AG10803 (cell line): ENCODE measurements around the gene OR11G2.
"Not testable (repeated sequence)": the region's sequence is repeated elsewhere in the genome, so short reads cannot be mapped to it uniquely, and the experiment has no call there.

Experiments
- DNase-seq: peaks from one replicate; pipeline ENCODE4 v3.0.0; 2010; ENCODE audit warnings: low read depth
- H3K4me3 ChIP-seq: 2 replicates; pipeline ENCODE4 v1.5.1; 2011; ENCODE audit warnings: mild to moderate bottlenecking, low read length, control low read depth
- CTCF ChIP-seq: conservative IDR thresholded peaks from 2 replicates; pipeline ENCODE4 v1.5.1; 2011; ENCODE audit warnings: mild to moderate bottlenecking, low read length, control low read depth, inconsistent platforms

OR11G2 gene

GRCh38 chr14:20223410-20223809 lies 32.7 kb downstream of the OR11G2 start, which contains the start of gene OR11H6:
Gene OR11H6 (plus strand): TSS chr14:20223710. CDS start chr14:20223710, 0 bp downstream.
- DNase-seq = no peak
- no peak within 1 kb of the TSS for H3K4me3 ChIP-seq
- TF ChIP-seq CTCF = no peak

DNA sequence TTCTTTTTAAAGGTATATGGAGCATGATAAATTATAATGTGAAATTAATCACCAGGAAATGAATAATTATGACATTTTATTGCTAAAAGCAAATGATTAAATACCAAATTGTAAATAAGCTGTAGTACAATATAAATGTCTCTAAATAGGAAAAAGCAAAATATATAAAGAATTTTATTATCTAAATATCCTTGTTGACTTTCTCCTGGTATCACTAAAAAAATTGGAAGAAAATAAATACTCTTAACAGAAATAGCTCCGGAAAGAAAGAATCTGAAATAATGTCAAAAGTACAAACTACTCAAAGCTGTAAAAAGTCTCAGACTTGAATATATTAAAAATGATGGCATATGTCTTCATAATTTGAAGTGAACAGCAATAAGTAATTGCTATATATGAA lies 38.0 kb downstream of the OR11G2 start, which contains the start of gene OR11H7:
Gene OR11H7, plus strand, starts transcription at position 301 of the 400 bp plus-strand sequence.
- H3K4me3 ChIP-seq = no peak within 1 kb of the TSS
- DNase-seq = no peak
- TF ChIP-seq CTCF = no peak

DNA sequence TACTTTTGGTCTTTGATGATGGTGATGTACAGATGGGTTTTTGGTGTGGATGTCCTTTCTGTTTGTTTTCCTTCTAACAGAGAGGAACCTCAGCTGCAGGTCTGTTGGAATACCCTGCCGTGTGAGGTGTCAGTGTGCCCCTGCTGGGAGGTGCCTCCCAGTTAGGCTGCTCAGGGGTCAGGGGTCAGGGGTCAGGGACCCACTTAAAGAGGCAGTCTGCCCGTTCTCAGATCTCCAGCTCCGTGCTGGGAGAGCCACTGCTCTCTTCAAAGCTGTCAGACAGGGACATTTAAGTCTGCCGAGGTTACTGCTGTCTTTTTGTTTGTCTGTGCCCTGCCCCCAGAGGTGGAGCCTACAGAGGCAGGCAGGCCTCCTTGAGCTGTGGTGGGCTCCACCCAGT lies 44.7 kb downstream of the OR11G2 start:
- not testable (repeated sequence) for H3K4me3 ChIP-seq, DNase-seq

- no peak for TF ChIP-seq CTCF
- DNase-seq = no peak
Observed at GRCh38 chr14:20247646-20248246, 57.0 kb downstream of the OR11G2 start.

More at GRCh38 chr14:20247646-20248246, 57.0 kb downstream of the OR11G2 start:
- H3K4me3 ChIP-seq = no peak overlapping the region
